GOT3 (cell line): ENCODE measurements around the gene FOXP1.
"Not testable (repeated sequence)": the region's sequence is repeated elsewhere in the genome, so short reads cannot be mapped to it uniquely, and the experiment has no call there.

Experiments
- DNase-seq: peaks from one replicate; lab custom pipeline; 2025; ENCODE audit warnings: mixed read lengths; lab: John Stamatoyannopoulos, UW

FOXP1 gene

GRCh38 chr3:71528816-71529215 lies 54.7 kb downstream of the FOXP1 start:
- no peak for DNase-seq

- not testable (repeated sequence) for DNase-seq
These were observed 57.1 kb downstream of the FOXP1 start for GRCh38 chr3:71526448-71526847.

- DNase-seq = no peak
These were observed 58.1 kb downstream of the FOXP1 start for GRCh38 chr3:71525391-71525790.

GRCh38 chr3:71524672-71525071 lies 58.9 kb downstream of the FOXP1 start:
- DNase-seq = no peak

DNA sequence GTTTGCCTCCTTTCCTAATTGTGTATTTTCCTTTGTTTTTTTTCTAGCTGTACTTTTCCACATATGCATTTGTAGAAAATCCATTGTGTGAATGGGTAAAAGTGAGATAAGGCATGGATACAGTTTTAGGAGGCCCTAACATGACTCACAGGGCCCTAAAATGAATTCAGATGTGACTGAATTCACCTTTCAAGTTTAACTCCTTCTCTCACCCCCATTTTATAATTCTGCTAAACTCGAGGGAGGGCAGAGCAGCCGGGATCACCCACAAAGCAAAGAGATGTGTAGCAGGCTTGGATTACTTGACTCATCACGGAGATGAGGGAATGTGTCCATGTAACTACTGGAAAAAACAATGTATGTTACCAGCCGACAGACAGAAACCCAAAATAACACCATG lies 59.9 kb downstream of the FOXP1 start:
- no peak for DNase-seq

DNA sequence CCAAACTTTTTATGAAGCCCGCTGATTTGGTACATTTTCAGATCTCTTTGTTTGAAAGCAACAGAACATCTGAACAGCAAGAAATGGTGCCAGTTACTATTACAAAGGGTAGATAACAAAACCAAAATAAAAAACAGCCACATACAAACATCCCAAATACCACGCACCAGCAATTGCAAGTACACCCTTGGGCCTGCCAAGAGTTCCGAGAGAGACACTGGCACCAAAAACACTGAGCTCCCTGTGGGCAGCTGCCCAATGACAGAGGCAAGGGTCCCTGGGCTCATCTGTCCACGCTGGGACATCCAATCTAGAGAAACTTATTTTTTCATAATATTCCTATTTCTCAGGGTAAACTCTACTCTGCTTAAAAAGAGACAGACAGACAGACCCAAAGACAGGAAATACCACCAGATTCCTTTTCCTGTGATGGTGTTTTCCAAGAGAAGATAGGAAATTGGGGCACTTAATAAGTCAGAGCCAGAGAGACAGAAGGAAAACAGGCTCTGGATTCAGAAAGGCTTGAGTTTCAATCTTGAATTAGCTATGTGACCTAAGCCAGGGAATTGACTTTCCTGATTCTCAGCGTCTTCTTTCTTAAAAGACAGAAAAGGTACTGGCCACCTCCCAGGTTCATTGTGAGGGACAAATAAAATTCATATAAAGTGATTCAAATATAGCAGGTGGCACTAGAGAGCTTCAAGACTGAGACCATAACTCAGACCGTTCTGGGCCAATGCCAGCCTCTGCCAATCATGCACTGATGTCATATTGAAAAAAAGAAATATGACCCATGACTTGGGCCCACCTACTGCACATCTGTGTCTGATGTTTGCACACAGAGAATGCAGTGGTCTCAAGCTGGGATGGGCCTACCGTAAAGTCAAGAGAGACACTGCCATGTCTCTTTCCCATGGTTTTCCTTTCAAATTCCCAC lies 61.3 kb downstream of the FOXP1 start:
- DNase-seq = no peak

- DNase-seq = no peak
These were observed 62.5 kb downstream of the FOXP1 start for GRCh38 chr3:71521021-71521352.

DNA sequence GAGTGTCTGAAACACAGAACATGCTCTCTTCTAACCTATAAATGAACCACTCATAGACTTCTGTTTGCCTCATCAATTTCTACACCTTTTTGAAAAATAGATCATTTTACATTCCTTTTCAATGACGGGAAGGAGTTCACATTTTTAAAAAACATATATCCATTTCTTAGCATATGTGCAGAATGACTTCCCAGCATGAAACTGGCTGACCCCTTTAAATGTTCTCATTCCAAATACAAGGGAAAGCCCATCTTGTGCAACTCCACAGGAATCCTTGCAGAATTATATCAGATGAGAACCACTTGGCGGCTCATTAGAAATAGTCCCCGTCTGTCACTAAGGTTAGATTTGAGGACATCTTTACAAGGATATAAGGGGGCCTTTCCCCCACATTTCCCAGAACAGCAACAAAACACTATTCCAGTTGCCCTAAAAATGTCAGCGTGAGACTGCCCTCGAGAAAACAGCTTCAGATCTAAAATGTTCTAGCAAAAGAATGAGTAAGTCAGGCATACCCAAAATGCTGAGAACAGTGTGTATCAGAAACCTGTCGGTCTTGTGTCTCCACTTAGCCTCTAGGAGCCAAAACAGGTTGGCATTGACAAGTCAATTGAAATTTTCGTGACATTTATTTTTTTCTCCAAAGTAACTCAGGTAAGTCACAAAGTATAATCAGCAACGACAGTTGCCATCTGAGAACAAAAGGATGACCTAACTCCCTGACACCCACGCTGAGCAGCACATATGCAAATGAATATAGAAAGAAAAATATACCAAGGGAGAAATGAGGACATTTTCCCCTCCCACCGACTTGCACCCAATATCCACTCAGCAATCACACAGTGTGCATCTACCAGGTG lies 63.1 kb downstream of the FOXP1 start:
- DNase-seq = no peak

- DNase-seq = no peak
These were observed 65.4 kb downstream of the FOXP1 start for GRCh38 chr3:71518089-71518488.

DNA sequence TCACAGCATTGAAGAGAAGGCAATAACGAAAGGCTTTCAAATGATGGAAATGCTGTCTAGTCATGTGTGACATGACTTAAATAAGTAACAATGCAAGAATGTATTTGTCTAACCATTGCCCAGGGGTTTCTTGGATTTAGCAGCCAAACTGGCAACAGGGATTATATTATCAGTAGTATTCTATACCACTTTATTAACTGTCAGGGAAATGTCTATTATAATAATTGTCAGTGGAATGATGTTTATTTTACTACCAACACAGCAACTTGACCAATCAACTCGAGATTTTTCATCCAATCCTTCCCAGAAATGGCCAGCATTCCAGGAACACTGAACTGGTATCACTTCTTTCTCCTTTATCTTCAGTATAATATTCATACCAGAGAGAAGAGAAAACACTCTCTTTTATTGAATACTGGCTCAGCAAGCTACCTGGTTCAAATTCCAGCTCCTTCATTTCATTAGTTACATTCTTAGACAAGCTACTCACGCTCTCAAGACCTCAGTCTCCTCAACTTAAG lies 66.2 kb downstream of the FOXP1 start:
- DNase-seq = no peak

- DNase-seq = no peak
These were observed 67.7 kb downstream of the FOXP1 start for GRCh38 chr3:71515636-71516365.

- no peak for DNase-seq
These were observed 68.9 kb downstream of the FOXP1 start for GRCh38 chr3:71514621-71515020.

- no peak for DNase-seq
These were observed 70.0 kb downstream of the FOXP1 start for GRCh38 chr3:71513515-71513914.

DNA sequence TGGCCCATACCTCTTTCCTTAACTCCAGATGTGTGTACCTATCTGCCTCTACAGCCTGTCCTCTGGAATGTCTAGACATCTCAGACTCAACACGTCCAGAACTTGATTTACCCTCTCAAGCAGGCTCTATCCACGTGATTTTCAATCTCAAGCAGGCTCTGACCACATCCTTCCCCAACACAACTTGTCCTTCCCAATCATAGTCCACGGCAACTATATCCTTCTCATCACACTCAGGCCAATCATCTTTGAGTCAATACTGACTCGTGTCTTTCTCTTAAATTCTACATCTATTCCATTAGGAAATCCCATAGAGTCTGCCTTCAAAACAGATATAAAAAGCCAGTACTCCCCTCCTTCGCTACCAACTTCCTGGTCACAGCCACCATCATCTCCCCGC lies 70.4 kb downstream of the FOXP1 start:
- no peak for DNase-seq

DNA sequence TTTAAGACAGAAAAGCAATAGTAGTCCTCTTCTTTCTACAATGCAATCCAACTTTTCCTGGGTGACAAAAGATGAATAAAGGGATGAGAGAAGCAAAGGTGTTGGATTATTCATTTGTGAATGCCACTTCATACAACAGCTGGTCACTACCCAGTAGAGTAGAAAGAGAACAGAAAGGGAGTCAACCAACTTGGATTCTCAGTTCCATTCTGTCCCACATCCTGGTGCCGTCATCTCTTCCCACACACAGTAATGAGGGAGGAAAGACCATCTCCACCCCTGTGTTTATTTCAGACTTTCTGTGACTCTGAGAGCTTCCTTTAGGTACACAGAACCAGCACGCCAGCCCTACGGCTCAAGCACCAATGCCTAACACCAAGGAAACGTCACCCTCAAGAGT lies 71.0 kb downstream of the FOXP1 start:
- no peak for DNase-seq

- DNase-seq = no peak
These were observed 71.5 kb downstream of the FOXP1 start for GRCh38 chr3:71512000-71512399.

- DNase-seq = no peak
These were observed 72.1 kb downstream of the FOXP1 start for GRCh38 chr3:71511446-71511845.

DNA sequence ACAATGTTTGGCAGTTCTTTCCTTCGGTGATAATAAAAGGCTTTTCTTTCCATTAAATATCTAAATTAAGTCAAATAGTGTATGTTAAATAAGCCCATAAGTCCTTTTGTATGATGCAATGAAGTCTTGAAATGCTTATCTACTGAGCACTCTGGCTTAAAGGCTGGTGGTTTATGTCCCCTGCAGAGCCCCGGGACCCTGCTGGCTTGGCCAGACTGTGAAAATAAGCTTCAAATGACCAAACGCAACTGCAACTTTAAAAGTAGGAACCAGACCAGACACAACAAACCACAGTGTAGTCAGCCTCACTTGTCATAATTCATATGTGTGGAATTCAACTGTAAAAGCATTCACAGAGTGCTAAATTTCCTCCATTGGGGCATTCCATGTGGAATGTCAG lies 72.5 kb downstream of the FOXP1 start:
- no peak for DNase-seq

GRCh38 chr3:71510510-71510909 lies 73.0 kb downstream of the FOXP1 start:
- no peak for DNase-seq

DNA sequence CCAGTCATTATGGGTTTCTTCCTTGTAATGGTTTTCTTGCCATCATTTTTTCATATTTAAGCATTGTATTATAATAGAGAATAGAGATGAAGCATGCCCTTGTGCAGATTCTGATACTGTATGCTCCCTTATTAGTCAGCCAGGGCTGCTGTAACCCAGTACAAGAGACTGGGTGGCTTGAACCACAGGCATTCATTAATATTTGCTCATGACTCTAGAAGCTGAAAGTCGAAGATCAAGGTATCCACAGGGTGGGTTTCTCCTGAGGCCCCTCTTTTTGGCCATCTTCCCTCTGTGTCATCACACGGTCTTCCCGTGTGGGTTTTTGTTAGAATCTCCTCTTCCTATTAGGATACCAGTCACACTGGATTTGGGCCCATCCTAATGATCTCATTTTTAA lies 74.5 kb downstream of the FOXP1 start:
- no peak for DNase-seq

DNA sequence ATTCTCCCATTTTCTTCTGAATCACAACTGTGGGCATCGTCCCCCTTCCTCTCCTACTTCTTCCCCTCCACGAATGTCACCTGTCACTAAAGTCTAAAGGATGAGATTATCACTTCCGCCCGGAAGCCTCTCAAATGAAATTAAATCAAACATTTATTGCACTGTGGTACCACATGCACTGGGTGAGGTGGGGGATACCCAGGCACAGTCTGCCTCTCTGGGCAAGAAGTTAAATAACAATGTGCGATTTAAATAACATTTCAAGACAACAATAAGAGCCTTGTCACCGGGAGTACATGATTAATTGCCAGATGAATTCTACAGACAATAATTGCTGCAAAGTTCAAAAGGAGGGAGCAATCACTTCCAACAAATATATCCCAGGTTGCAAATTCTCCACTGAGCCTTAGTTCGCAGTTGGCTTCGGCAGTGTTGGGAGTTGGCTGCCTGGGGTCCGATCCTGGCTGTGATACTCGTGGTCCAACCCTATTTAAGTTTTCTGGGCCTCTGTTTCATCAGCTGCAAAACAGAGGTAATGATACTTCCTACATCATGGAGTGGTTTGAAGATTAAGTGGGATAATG lies 77.7 kb downstream of the FOXP1 start:
- DNase-seq = no peak
